OCI-LY7 (cell line): Measurements from ENCODE around the gene SKIL.

Source experiments
- CTCF ChIP-seq: fragments of 200-600 bp; sonication (generic); conservative IDR thresholded peaks from 2 replicates; pipeline ENCODE4 v1.5.1; 2014; ENCODE audit warnings: mild to moderate bottlenecking, antibody characterized with exemption, low read length, moderate library complexity, mixed read lengths
- EZH2phosphoT487 ChIP-seq: fragments of 200-600 bp; sonication (generic); IDR thresholded peaks from 2 replicates; pipeline ENCODE4 v1.6.1; 2018; ENCODE audit warnings: low read depth, borderline replicate concordance, mild to moderate bottlenecking, mixed run types, antibody characterized with exemption, low read length, moderate library complexity, mixed read lengths

DNA sequence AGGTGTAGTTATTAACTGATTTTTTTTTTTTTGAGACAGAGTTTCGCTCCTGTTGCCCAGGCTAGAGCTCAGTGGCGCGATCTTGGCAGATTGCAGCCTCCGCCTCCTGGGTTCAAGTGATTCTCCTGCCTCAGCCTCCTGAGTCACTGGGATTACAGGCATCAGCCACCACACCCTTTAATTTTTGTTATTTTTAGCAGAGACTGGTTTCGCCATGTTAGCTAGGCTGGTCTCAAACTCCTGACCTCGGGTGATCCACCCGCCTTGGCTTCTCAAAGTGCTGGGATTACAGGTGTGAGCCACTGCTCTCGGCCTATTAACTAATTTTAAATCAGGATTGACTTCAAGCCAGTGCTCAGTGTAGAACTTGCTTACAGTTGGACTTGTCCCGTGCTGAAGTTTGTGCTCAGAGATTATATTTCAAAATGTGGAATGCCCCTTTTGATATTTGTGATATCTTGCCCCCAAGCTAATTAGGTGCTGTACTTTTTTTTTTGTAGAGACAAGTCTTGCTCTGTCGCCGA is 6.0 kb downstream of the SKIL start:
- TF ChIP-seq CTCF: no peak
- no peak for TF ChIP-seq EZH2phosphoT487
